Measurements from ENCODE around the gene AFG3L2. TPM values are rescaled to one million over a fixed set of nuclear protein-coding genes. Genes with fewer than 3 reads are reported as not detected.

The AFG3L2 gene
- total and polyA plus RNA-seq, 4 donors: 22.5 to 55.4 (median 27.6) TPM

DNA sequence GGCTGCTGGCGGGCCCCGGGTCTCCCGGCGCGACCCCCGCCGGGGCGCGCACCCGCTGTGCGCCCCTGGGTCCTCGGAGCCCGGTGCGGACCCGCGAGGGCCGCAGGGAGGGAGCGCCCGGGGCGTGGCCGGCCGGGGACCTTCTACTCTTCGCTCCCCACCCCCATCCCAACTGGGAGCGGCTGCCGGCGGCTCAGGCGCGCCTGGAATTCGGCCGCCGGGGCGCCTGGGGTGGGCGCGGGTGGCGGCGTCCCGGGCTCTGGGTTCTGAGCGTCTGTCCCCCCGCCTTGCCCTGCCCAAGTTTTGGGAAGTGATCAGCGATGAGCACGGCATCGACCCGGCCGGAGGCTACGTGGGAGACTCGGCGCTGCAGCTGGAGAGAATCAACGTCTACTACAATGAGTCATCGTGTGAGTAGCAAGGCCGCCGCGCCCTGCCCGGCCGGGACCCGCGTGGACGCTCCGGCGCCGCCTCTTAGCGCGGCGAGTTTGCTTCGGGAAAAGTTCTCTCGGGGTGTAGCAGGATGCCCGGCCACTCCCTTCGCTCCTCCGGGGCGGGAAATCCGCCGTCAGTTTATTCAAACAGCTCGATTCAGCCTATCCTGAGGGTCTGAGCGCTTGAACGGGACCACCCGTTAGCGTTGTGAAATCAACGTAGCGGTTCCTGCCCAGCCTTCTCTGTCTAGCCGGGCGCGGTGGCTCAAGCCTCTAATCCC lies 68.5 kb downstream of the AFG3L2 start:
- Histone ChIP-seq H3K36me3 (ENCODE audit: control insufficient read depth in 4 of 4, insufficient read depth in 3 of 4, low read depth in 1 of 4, low read length in 3 of 4) (peaks cover 0 to 7% (median 2%) of the 10 kb centered on the region in 4 donors), H3K27ac (ENCODE audit: low read depth in 1 of 2, low read length in 2 of 2) (peak overlapping the region; percentile 75 to 79), H3K9me3 (ENCODE audit: control insufficient read depth in 4 of 4, low read length in 3 of 4) (peaks cover 0 to 4% (median 0%) of the 10 kb centered on the region in 4 donors), H3K27me3 (ENCODE audit: control insufficient read depth in 4 of 4, insufficient read depth in 4 of 4, low read length in 3 of 4) (peaks cover 0 to 8% (median 0%) of the 10 kb centered on the region in 4 donors), H3K9ac (ENCODE audit: low read depth in 1 of 2, low read length in 2 of 2) (no peak overlapping the region), H3K4me3 (ENCODE audit: low read depth in 1 of 3, low read length in 3 of 3) (peak overlapping the region; percentile 23 to 62 (median 33)), H3K4me1 (ENCODE audit: control insufficient read depth in 4 of 4, insufficient read depth in 4 of 4, low read length in 3 of 4) (peaks cover 0 to 9% (median 7%) of the 10 kb centered on the region in 4 donors)
- TF ChIP-seq JUND (IDR thresholded peaks at IDR 0.05): peak; percentile 48 to 49
- TF ChIP-seq, protein P1, sequence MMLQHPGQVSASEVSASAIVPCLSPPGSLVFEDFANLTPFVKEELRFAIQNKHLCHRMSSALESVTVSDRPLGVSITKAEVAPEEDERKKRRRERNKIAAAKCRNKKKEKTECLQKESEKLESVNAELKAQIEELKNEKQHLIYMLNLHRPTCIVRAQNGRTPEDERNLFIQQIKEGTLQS (IDR thresholded peaks at IDR 0.05): no peak
- 3% methylated on average over 81 of the region's 81 CpGs for WGBS
- peak; percentile 73 for DNase-seq (ENCODE audit: low spot score)

DNA sequence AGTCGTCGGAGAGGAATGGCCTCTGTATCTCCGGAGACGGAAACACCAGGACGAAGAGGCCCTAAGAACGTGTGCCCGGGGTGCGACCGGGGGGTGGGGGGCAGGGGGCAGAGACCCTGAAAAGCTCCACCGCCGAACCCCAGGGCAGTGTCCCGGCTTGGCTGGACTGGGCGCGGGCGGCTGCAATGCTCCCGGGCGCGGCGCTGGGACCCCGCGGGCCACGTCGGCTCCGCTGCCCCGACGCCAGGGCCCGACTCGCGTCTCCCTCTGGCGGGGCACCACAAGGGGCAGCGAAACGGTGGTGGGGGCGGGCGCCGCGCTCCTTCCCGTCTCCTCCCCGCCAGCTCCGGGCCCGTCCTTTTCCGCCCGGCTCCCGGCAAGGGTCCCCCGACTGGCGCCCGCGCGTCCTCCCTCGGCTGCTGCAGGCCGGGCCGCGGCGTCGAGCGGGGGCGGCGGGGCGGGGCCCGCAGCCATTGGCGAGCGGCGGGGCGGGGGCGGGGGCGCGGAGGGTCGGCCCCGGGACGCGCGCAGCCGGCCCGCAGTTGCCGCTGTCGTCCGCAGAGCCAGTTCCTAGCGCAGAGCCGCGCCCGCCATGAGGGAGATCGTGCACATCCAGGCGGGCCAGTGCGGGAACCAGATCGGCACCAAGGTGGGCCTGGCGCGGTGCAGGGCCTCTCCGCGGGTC lies 69.2 kb downstream of the AFG3L2 start, which contains the start of gene TUBB6:
TUBB6 (plus strand) TSS at position 541 of the 685 bp plus-strand sequence; CDS start at position 593, 52 bp downstream.
- Histone ChIP-seq H3K9me3 (ENCODE audit: control insufficient read depth in 4 of 4, low read length in 3 of 4) (peaks cover 0 to 4% (median 0%) of the 10 kb centered on the region in 4 donors), H3K36me3 (ENCODE audit: control insufficient read depth in 4 of 4, insufficient read depth in 3 of 4, low read depth in 1 of 4, low read length in 3 of 4) (peaks cover 0 to 7% (median 2%) of the 10 kb centered on the region in 4 donors), H3K4me3 (ENCODE audit: low read depth in 1 of 3, low read length in 3 of 3) (peak within 1 kb of the TSS; percentile 26 to 62 (median 33)), H3K27ac (ENCODE audit: low read depth in 1 of 2, low read length in 2 of 2) (peak within 1 kb of the TSS; percentile 76 to 79), H3K4me1 (ENCODE audit: control insufficient read depth in 4 of 4, insufficient read depth in 4 of 4, low read length in 3 of 4) (peaks cover 0 to 9% (median 7%) of the 10 kb centered on the region in 4 donors), H3K27me3 (ENCODE audit: control insufficient read depth in 4 of 4, insufficient read depth in 4 of 4, low read length in 3 of 4) (peaks cover 0 to 8% (median 0%) of the 10 kb centered on the region in 4 donors), H3K9ac (ENCODE audit: low read depth in 1 of 2, low read length in 2 of 2) (no peak within 1 kb of the TSS)
- TF ChIP-seq YY1 (IDR thresholded peaks at IDR 0.05) (no peak), RXRA (IDR thresholded peaks at IDR 0.05) (no peak), NR2F2 (IDR thresholded peaks at IDR 0.05) (no peak), TAF1 (conservative IDR thresholded peaks at IDR 0.05) (no peak), HNF4G (IDR thresholded peaks at IDR 0.05) (no peak), GABPA (IDR thresholded peaks at IDR 0.05 in 1 of 2, conservative IDR thresholded peaks at IDR 0.05 in 1 of 2) (no peak)
- TF ChIP-seq, protein P2, sequence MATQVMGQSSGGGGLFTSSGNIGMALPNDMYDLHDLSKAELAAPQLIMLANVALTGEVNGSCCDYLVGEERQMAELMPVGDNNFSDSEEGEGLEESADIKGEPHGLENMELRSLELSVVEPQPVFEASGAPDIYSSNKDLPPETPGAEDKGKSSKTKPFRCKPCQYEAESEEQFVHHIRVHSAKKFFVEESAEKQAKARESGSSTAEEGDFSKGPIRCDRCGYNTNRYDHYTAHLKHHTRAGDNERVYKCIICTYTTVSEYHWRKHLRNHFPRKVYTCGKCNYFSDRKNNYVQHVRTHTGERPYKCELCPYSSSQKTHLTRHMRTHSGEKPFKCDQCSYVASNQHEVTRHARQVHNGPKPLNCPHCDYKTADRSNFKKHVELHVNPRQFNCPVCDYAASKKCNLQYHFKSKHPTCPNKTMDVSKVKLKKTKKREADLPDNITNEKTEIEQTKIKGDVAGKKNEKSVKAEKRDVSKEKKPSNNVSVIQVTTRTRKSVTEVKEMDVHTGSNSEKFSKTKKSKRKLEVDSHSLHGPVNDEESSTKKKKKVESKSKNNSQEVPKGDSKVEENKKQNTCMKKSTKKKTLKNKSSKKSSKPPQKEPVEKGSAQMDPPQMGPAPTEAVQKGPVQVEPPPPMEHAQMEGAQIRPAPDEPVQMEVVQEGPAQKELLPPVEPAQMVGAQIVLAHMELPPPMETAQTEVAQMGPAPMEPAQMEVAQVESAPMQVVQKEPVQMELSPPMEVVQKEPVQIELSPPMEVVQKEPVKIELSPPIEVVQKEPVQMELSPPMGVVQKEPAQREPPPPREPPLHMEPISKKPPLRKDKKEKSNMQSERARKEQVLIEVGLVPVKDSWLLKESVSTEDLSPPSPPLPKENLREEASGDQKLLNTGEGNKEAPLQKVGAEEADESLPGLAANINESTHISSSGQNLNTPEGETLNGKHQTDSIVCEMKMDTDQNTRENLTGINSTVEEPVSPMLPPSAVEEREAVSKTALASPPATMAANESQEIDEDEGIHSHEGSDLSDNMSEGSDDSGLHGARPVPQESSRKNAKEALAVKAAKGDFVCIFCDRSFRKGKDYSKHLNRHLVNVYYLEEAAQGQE (IDR thresholded peaks at IDR 0.05): no peak
- TF ChIP-seq, protein P3, sequence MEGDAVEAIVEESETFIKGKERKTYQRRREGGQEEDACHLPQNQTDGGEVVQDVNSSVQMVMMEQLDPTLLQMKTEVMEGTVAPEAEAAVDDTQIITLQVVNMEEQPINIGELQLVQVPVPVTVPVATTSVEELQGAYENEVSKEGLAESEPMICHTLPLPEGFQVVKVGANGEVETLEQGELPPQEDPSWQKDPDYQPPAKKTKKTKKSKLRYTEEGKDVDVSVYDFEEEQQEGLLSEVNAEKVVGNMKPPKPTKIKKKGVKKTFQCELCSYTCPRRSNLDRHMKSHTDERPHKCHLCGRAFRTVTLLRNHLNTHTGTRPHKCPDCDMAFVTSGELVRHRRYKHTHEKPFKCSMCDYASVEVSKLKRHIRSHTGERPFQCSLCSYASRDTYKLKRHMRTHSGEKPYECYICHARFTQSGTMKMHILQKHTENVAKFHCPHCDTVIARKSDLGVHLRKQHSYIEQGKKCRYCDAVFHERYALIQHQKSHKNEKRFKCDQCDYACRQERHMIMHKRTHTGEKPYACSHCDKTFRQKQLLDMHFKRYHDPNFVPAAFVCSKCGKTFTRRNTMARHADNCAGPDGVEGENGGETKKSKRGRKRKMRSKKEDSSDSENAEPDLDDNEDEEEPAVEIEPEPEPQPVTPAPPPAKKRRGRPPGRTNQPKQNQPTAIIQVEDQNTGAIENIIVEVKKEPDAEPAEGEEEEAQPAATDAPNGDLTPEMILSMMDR (IDR thresholded peaks at IDR 0.05; ENCODE audit: low read depth, low read length, missing input control): no peak
- TF ChIP-seq, protein P1 (IDR thresholded peaks at IDR 0.05): no peak
- 6% methylated on average over 88 of the region's 88 CpGs for WGBS
- DNase-seq (ENCODE audit: low spot score): peak; percentile 72
